Measurements from ENCODE around the gene CST9. TPM values are rescaled to one million over a fixed set of nuclear protein-coding genes. Genes with fewer than 3 reads are reported as not detected.
"Not testable (repeated sequence)": the region's sequence is repeated elsewhere in the genome, so short reads cannot be mapped to it uniquely, and the experiment has no call there.

Gene CST9
- polyA plus RNA-seq, 3 donors = not detected

DNA sequence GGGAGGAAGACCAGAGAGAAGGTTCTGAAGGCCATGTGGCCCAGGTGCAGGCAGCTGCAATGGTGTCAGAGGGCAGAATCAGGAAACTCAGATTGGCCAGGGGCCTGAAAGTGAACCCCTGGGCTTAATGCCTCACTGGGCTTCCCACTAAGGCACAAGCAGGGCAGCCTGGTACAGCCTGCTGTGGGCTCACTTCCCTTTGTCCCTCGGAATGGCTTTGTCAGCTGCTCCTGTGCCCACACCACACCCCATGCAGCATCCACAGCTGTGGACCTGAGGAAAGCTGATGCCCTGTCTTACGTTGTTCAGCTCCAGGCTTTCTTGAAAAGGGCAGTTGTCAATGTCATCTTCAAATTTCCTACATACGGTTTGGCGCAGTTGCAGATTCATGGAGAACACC lies 2.4 kb downstream of the CST9 start:
- 81 to 84% (median 82%) methylated on average over 4 of the region's 4 CpGs for WGBS, 3 donors

DNA sequence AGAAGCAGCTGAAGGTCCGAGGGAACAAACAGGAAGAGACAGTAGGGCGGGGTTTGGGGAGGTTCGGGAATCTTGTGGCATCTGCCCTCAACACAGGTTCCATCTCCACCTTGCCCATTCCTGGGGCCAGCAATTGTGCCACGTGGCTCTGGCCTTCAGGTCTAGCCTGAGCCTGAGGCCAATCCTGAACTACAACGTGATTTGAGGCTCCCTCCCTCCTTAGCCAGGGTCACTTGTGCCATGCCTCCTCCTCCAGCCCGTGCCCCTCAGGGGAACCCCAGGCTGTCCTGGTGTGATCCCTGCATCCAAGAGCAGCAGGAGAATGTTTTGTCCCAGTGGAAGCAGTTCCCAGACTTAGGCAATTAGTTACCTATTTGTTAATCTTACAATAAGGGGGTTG lies 3.0 kb downstream of the CST9 start:
- no peak overlapping the region for H3K27ac ChIP-seq (ENCODE audit: low read depth, low read length)
- 60 to 69% (median 68%) methylated on average over 6 of the region's 6 CpGs for WGBS, 3 donors

More for the DNA sequence above, 2.4 kb downstream of the CST9 start:
- no peak overlapping the region for H3K27ac ChIP-seq (ENCODE audit: low read depth, low read length)

DNA sequence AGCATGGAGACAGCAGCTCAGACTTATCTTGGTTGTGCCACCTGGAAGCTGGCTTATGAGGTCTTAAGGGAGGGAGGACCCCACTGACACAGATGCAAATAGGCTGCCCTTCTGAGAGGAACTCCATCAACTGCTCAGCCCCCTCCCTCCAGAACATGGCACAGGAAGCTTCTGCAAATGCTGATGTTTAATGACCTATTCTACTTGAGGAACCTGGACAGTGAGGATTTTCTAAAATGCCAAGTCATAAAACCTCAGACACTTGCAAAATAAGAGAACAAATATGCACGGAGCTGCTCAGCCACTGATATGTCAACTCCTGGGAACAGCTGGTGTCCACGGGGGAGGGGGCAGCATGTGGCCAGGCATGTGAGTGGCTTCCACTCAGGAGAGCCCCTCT lies 3.5 kb downstream of the CST9 start:
- 24 to 65% (median 43%) methylated on average over 2 of the region's 2 CpGs for WGBS, 3 donors
- H3K27ac ChIP-seq (ENCODE audit: low read depth, low read length) = no peak overlapping the region

DNA sequence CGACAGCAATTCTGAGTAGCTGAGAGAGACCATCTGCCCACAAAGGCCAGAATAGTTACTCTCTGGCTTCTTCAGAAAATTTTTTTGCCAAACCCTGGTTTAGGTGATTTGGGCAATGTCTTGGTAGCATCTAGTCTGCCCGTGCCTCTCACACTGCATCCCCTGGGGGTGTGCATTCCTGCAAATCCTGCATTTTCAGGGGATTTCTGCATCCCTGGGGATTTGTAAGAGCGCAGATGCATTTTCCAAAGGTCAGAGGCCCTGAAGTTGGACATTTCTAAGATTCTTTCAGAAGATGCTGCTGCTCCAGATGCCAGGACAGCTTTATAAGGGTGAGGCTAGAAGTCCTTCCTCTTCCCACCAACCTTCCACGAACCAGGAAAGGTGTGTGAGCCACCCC lies 4.0 kb downstream of the CST9 start:
- 66 to 80% (median 69%) methylated on average over 4 of the region's 4 CpGs for WGBS, 3 donors
- no peak overlapping the region for H3K27ac ChIP-seq (ENCODE audit: low read depth, low read length)

DNA sequence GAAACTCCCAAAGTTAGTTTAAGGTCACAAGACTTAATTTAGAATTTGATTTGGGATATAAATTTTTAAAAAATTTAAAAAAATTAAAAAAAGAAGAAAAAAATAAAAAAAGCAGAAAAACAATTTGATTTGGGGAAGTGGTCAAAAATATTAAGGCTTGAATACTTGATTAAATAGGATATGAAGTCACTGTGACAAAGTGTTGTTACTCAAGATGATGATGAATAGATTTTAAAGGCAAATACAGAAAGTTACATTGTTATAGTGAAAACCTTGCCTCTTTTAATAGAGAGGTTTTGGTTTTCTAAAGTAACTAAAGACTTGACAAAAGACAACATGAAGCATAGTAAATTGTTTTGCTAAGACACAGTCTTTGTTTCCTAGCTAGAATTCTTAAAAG lies 7.2 kb downstream of the CST9 start:
- H3K27ac ChIP-seq (ENCODE audit: low read depth, low read length) = no peak overlapping the region

DNA sequence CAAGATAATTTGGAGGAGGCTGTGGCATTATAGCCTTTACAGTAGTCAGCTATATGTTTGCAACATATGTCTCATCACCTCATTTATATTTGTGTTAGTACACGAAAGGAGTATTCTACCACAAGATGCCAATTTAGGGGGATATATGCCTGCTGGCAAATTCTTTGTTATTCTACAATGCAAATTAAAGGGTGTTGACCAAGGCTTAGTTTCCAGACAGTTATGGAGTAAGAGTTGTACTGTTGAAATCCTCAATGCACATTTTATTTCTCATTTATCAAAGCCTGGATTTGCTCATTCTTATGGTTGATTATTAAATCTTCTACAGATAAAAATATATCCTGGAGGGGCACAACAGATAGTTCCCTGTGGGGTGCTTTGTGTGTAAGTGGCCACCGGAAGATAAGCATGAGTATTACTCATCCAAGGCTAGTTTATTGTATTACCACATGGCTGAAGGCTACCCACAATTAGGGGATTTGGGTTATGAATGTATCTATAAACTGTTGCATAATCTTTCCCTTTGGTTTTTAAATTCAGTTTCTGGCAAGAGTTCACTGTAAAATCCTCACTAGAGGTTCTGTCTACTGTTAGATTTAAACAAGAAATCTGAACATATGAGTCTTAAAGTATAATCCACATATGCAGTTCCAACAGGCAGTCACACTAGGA lies 9.0 kb downstream of the CST9 start:
- WGBS, 3 donors = 48 to 49% (median 48%) methylated on average over 2 of the region's 2 CpGs
- H3K27ac ChIP-seq (ENCODE audit: low read depth, low read length) = no peak overlapping the region

DNA sequence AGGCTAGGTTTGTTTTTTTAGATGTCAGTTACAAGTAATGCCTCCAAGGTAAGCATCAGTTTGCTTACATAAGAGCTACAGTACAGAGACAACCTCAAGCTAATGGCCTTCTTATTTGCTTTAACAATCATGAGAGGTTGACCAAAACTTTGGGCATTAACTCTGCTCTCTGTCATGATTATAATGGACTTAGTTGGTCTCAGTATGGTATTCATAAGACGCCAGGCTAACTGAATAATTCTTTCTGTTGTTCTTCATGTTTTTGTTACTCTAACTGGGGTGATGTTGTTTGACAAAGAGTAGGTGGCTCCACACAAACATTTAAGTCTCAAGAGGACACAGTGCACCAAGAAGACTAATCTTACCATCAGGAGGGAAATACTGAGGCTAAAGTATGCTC lies 9.8 kb downstream of the CST9 start:
- 69 to 85% (median 82%) methylated on average over 1 of the region's 1 CpG for WGBS, 3 donors
- H3K27ac ChIP-seq (ENCODE audit: low read depth, low read length) = no peak overlapping the region

DNA sequence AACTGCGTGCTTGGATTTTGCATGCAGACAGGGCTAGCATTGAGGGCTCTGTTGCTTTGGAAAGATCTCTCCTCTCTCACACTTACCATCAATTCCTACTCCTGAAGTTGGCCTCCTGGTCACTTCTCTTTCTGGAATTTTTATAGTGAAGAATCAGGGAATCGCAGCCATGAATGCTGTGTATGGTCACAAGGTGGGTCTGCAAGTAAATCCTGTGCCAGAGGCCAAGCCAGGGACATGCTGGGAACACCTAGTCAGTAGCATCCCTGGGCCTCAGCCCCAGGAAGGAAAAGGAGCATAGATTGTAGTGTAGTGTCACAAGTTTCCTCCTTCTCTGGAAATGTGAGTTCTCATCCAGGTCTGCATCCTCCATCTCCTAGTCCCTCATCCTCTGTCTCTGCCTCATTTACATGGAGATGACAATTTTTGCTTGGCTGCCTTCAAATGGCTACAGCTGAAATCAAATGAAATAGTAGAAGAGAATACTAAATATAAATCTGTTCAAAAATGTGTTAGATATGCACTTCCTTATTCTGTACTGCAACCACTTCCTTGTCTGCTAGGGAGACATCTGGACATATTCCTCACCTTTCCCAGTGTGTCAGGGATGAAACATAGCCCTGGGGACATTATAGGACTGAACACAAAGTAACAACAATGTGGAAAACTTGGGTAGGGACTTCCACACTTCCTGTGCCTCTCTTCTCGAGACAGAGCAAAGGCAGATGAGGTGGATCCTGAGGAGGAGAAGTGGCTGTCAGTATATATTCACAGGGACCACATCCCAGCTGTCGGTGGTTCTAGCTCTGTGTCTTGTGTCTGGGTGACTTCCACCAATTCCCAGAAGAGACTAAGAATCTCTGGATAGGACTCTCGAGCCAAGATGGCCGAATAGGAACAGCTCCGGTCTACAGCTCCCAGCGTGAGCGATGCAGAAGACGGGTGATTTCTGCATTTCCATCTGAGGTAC lies 17.0 kb downstream of the CST9 start:
- H3K27ac ChIP-seq (ENCODE audit: low read depth, low read length) = no peak overlapping the region
- WGBS, 3 donors = 78 to 84% (median 81%) methylated on average over 10 of the region's 10 CpGs

DNA sequence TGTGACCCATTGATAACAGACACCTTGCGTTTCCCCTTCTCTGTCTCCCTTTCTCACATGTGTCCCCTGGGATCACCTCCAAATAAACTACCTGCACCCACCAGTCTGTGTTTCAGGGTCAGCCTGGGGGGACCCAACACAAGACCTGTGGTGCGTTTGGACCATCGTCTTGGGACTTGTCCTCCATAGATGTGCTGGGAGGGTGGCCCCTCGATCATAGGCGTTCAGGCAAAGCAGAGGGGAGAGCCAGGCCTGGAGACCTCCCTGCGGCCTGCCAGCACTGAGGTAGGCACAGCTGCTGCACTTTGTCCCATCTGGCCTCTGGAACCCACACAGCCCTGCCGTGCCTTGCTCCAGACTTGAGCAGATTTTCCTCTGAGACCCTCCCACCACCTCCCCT lies 18.1 kb downstream of the CST9 start:
- H3K27ac ChIP-seq (ENCODE audit: low read depth, low read length) = no peak overlapping the region
- 73 to 86% (median 83%) methylated on average over 7 of the region's 7 CpGs for WGBS, 3 donors

DNA sequence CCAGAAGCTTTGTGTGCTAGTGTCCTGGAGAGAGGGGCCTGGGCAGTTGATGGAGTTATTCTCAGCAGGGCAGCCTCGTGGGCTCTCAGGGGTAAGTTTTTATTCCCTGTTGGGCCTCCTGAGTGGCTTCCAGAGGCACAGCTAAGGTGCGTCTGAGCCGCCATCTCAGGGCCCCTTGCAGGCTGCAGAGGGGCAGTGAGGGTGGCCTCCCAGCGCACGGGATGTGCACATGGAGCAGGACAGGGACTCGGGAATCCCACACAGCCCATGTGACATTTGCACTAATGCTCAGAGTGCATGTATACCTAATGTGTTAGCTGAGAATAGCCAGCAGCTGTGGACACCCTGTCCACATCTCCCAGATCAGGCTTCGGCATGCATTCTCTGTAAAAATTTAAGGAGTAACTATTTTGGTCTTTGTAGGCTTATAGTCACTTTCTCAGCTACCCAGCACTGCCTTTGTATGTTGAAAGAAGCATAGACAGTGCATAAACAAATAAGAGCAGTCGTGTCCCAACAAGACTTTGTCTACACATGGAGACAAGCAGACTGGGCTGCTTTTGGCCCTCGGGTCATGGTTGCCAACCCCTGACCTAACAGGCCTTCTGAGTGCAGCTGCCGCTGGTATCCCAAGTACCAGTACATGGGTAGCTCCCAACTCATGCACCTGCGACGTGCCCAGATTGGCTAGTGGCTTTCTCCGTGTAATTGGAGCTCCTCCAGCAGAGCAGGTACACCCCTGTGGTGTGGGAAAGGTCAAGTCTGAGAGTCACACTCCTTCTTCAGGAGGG lies 18.8 kb downstream of the CST9 start:
- 69 to 76% (median 69%) methylated on average over 13 of the region's 13 CpGs for WGBS, 3 donors
- H3K27ac ChIP-seq (ENCODE audit: low read depth, low read length) = no peak overlapping the region

DNA sequence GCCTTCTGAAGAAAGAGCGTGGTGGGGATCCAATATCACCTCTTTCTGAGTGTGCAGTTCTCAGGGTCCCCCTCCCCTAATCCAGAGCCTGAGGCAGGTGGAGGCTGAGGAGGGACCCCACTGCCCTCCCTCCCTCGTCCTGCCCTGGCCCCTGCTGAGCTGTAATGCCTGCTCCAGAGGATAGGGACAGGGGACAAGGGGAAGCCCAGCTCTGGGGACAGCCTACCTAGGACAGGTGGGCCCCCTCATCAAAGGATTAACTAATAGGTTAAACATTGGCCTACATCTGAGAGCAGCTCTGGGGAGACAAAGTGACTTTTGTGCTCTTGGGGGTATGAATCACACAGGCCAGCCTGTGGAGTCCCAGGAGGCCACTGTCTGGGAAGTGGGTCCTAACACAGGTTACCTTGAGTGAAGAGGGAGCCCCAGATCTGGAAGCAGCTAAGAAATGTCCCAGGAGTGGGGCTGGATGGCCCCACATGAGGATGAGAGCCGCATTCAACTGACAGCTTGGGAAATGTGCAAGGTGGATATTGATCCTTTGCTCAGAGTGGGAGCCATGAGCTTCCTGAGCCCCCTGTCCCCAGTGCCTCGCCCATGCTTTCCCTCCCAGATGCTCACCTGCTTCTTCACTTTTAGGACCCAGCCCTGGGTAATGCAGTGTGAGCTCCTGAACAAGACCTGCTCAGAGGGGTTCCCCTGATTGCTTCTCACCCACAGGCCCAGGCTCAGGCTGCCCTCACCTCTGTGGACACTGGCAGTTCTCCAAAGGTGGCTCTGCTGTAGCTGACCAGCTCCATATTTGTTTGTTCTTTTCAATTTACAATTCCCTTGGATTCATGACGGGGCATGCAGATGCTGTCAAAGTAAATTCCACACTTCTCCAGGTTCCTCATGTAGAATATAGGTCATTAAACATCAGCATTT lies 19.6 kb downstream of the CST9 start:
- 55 to 76% (median 75%) methylated on average over 5 of the region's 5 CpGs for WGBS, 3 donors
- no peak overlapping the region for H3K27ac ChIP-seq (ENCODE audit: low read depth, low read length)

DNA sequence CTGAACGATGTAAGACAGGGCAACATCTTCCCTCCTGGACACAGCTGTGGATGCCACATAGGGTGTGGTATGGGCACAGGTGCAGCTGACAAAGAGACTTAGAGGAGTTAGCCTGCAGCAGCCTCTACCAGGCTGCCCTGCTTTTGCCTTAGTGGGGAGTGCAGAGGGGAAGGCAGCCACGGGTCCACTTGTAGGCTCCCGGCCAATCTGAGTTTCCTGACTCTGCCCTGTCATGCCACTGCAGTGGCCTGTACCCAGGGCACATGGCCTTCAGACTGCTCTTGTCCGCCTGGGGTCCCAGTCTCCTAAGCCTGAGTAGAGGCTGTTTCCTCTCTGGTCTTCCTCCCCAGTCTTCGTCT lies 20.3 kb downstream of the CST9 start:
- WGBS, 3 donors = 64 to 75% (median 66%) methylated on average over 5 of the region's 5 CpGs
- no peak overlapping the region for H3K27ac ChIP-seq (ENCODE audit: low read depth, low read length)

DNA sequence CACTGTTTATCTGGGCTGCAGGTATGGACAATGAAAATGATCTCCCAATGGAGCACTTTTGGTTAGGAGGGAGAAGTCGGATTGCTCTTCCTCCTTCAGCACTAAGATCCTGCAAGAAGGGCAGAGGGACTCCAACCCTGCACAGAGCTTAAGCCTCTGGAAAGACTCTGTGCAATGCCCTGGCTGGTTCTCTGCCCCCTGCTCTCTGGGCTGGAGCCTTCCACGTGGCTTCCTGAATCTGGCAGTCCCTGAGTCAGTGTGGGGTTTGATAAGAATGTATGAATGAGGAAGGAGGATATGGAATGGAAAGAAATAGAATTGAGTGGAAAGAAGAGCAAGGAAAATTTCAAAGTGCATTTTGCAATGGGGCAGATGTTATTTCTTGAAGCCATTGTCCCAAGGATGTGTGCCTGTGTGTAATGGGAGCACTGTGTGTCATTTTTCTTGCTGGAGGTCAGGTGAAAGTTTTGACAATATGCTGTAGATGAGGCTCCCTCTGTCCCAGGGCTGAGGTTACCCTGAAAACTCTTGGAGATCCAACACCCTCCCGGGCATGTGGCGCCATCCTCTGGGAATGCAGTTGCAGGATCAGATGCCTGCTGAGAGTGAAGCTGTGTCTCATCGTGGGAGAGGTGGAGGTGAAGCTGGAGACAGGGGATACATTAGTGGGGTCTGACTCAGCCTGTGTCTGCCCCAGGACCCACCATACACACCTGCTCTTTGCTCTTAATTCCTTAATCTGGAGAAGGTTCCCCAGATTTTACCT lies 21.1 kb downstream of the CST9 start:
- no peak overlapping the region for H3K27ac ChIP-seq (ENCODE audit: low read depth, low read length)
- WGBS, 3 donors = 55 to 62% (median 58%) methylated on average over 5 of the region's 5 CpGs

DNA sequence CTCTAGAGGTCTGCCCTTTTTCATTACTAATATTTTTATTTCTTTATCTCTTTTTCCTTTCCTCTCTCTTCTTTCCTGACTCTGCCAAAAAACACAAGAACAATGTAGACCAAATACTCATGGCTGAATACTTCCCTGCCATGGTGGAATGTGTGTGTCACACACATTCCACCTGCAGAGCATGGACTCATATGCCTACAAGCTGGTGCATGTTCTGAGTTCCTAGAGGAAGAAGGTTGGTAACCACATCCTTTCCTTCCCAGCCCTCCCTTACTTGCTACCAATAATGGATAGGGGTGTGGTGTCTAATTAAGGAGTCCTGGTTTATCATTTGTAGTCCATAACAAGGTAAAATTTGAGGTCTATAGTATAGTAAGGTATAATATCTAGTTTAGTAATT lies 22.2 kb downstream of the CST9 start:
- no peak overlapping the region for H3K27ac ChIP-seq (ENCODE audit: low read depth, low read length)

DNA sequence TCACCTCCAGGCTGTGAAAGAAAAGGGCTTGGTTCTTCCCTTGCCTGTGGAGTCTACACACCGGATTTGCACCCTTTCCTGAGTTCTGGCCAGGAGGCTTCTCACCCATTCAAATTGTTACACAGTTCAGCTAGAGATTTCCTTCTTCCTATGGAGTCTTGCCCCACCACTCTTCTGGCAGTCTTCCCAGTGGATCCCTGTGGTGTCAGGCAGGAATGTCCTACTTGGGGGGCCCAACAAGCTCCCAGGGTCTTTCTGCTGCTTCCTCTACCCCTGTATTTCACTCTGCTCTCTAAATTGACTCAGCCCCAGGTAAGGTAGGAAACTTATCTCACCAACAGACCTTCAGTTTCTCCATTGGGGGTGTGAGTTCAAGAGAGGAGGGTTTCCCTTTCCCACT lies 23.4 kb downstream of the CST9 start:
- WGBS, 3 donors = 77 to 100% (median 94%) methylated on average over 1 of the region's 1 CpG
- H3K27ac ChIP-seq (ENCODE audit: low read depth, low read length) = no peak overlapping the region

DNA sequence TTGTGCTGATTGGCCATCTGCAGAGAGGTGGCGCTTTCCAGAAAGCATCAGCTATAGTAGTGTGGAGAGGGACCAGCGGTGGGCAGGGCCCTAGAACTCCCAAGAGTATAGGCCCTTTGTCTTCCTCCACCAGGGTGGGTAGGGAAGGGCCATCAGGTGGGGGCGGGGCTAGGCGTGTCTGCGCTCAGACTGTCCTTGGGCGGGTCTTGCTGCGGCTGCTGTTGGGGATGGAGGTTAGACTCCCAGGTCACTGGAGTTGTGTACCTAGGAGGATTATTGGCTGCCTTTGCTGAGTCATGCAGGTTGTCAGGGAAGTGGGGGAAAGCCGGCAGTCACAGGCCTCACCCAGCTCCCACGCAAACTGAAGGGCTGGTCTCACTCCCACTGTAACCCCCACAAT lies 23.9 kb downstream of the CST9 start:
- H3K27ac ChIP-seq (ENCODE audit: low read depth, low read length) = not testable (repeated sequence)
- 81 to 88% (median 88%) methylated on average over 9 of the region's 9 CpGs for WGBS, 3 donors

DNA sequence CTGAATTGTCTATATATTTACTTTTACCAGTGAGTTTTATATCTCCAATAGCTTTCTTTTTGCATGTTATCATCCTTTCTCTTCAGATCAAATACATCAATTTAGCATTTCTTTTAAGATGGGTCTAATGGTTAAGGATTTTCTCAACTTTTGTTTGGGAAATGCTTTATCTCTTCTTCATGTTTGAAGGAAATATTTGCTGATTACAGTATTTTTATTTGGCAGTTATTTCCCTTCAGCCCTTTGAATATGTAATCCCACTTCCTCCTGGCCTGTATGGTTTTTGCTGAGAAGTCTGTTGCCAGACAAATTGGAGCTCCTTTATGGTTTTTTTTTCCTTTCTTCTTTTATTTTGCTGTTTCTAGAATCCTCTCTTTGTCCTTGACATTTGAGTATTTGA lies 30.7 kb downstream of the CST9 start:
- H3K27ac ChIP-seq (ENCODE audit: low read depth, low read length) = no peak overlapping the region
